Vagina (tissue), 2 donors: Measurements from ENCODE around the gene KIF26A. TPM values are rescaled to one million over a fixed set of nuclear protein-coding genes. Genes with fewer than 3 reads are reported as not detected.

Experiments
- DNase-seq, 2 donors: peaks; one replicate each; pipeline ENCODE4 v3.0.0-alpha.2; 2017; ENCODE audit errors: extremely low spot score in 2 of 2
- H3K27ac ChIP-seq: fragments of 200-600 bp; sonication (generic); one replicate; pipeline ENCODE4 v1.5.1; 2019
- H3K27me3 ChIP-seq: fragments of 200-600 bp; sonication (generic); one replicate; pipeline ENCODE4 v1.5.1; 2019
- H3K36me3 ChIP-seq, 2 donors: fragments of 200-600 bp; sonication (generic); one replicate each; pipeline ENCODE4 v1.5.1; 2017 to 2019
- H3K4me1 ChIP-seq: fragments of 200-600 bp; sonication (generic); one replicate; pipeline ENCODE4 v1.5.1; 2019
- H3K4me3 ChIP-seq, 2 donors: fragments of 200-600 bp; sonication (generic); 1 replicate in 1 of 2; 2 replicates in 1 of 2; pipeline ENCODE4 v1.5.1; 2016 to 2019
- H3K9me3 ChIP-seq: fragments of 200-600 bp; sonication (generic); one replicate; pipeline ENCODE4 v1.5.1; 2019
- CTCF ChIP-seq, 3 experiments: fragments of 450-650 bp in 2 of 3; fragments of 200-600 bp in 1 of 3; sonication (generic) in 1 of 3; IDR thresholded peaks; one replicate each; pipeline ENCODE4 v1.5.1; 2017 to 2019; ENCODE audit warnings: antibody characterized with exemption in 3 of 3, mild to moderate bottlenecking in 2 of 3, moderate library complexity in 2 of 3
- POLR2A ChIP-seq, 2 donors: fragments of 450-650 bp; IDR thresholded peaks; one replicate each; pipeline ENCODE4 v1.6.1; 2017; ENCODE audit warnings: antibody characterized with exemption in 2 of 2, mild to moderate bottlenecking in 2 of 2, moderate library complexity in 2 of 2
- POLR2AphosphoS5 ChIP-seq, 2 donors: sonication (generic); formaldehyde crosslinking; IDR thresholded peaks; one replicate each; pipeline ENCODE4 v1.9.0; 2017; ENCODE audit warnings: antibody characterized with exemption in 2 of 2, mild to moderate bottlenecking in 2 of 2, low read depth in 1 of 2; ENCODE audit not compliant: insufficient read depth in 1 of 2
- intact Hi-C: fragments of 100-400 bp; cut with DNase I; formaldehyde crosslinking; loops from one replicate; pipeline ENCODE4 v1.15.1; 2023
- total RNA-seq: library from RNA; depleted of rRNA; stranded (reverse); fragments of >200 nt; gene quantifications from one replicate; pipeline ENCODE4 v1.2.3, GENCODE V29; 2016

The KIF26A gene
- total RNA-seq, 1 donor from 2014 or later = 2.7 TPM

- intact Hi-C loops = no loop called here
- Histone ChIP-seq H3K9me3 (no peaks in the 10 kb centered on the region), H3K4me3 (no peak overlapping the region), H3K27ac (no peak overlapping the region), H3K4me1 (peaks cover 6% of the 10 kb centered on the region), H3K27me3 (no peaks in the 10 kb centered on the region), H3K36me3 (no peaks in the 10 kb centered on the region)
- DNase-seq = no peak
- TF ChIP-seq POLR2AphosphoS5 (IDR thresholded peaks at IDR 0.05; ENCODE audit: insufficient read depth in 1 of 2, low read depth in 1 of 2) (no peak), CTCF (IDR thresholded peaks at IDR 0.05) (no peak), POLR2A (IDR thresholded peaks at IDR 0.05) (no peak)
These were observed 43.6 kb downstream of the KIF26A start for GRCh38 chr14:104181761-104182530.

GRCh38 chr14:104182857-104183425 lies 44.6 kb downstream of the KIF26A start:
- H3K36me3 ChIP-seq = no peaks in the 10 kb centered on the region
- no peaks in the 10 kb centered on the region for H3K27me3 ChIP-seq
- no peak overlapping the region for H3K27ac ChIP-seq
- intact Hi-C loops = no loop called here
- H3K4me3 ChIP-seq = no peak overlapping the region
- peaks cover 6% of the 10 kb centered on the region for H3K4me1 ChIP-seq
- no peak for DNase-seq
- H3K9me3 ChIP-seq = no peaks in the 10 kb centered on the region
- TF ChIP-seq CTCF (IDR thresholded peaks at IDR 0.05) (no peak), POLR2A (IDR thresholded peaks at IDR 0.05) (no peak), POLR2AphosphoS5 (IDR thresholded peaks at IDR 0.05; ENCODE audit: insufficient read depth in 1 of 2, low read depth in 1 of 2) (no peak)

- Histone ChIP-seq H3K36me3 (no peaks in the 10 kb centered on the region), H3K9me3 (no peaks in the 10 kb centered on the region), H3K27ac (no peak overlapping the region), H3K27me3 (no peaks in the 10 kb centered on the region), H3K4me3 (no peak overlapping the region), H3K4me1 (peaks cover 6% of the 10 kb centered on the region)
- intact Hi-C loops = no loop called here
- no peak for DNase-seq
- TF ChIP-seq POLR2AphosphoS5 (IDR thresholded peaks at IDR 0.05; ENCODE audit: insufficient read depth in 1 of 2, low read depth in 1 of 2) = no peak
- no peak for TF ChIP-seq POLR2A (IDR thresholded peaks at IDR 0.05)
- no peak for TF ChIP-seq CTCF (IDR thresholded peaks at IDR 0.05)
These were observed 45.4 kb downstream of the KIF26A start for GRCh38 chr14:104183796-104184195.

GRCh38 chr14:104184506-104184905 lies 46.1 kb downstream of the KIF26A start:
- DNase-seq = no peak
- Histone ChIP-seq H3K4me1 (peaks cover 6% of the 10 kb centered on the region), H3K27me3 (no peaks in the 10 kb centered on the region), H3K4me3 (no peak overlapping the region), H3K36me3 (no peaks in the 10 kb centered on the region), H3K9me3 (no peaks in the 10 kb centered on the region), H3K27ac (no peak overlapping the region)
- TF ChIP-seq POLR2AphosphoS5 (IDR thresholded peaks at IDR 0.05; ENCODE audit: insufficient read depth in 1 of 2, low read depth in 1 of 2) (no peak), POLR2A (IDR thresholded peaks at IDR 0.05) (no peak), CTCF (IDR thresholded peaks at IDR 0.05) (no peak)
- intact Hi-C loops = no loop called here

- no peak overlapping the region for H3K27ac ChIP-seq
These were observed 46.6 kb downstream of the KIF26A start for GRCh38 chr14:104184911-104185499.

More at GRCh38 chr14:104184911-104185499, 46.6 kb downstream of the KIF26A start:
- H3K36me3 ChIP-seq = no peaks in the 10 kb centered on the region
- DNase-seq = no peak
- H3K27me3 ChIP-seq = no peaks in the 10 kb centered on the region
- H3K9me3 ChIP-seq = no peaks in the 10 kb centered on the region
- H3K4me3 ChIP-seq = no peak overlapping the region
- H3K4me1 ChIP-seq = peaks cover 6% of the 10 kb centered on the region
- TF ChIP-seq POLR2A (IDR thresholded peaks at IDR 0.05) (no peak), POLR2AphosphoS5 (IDR thresholded peaks at IDR 0.05; ENCODE audit: insufficient read depth in 1 of 2, low read depth in 1 of 2) (no peak), CTCF (IDR thresholded peaks at IDR 0.05) (no peak)
- intact Hi-C loops = no loop called here
